ENCODE measurements around the gene AAK1. TPM values are rescaled to one million over a fixed set of nuclear protein-coding genes. Genes with fewer than 3 reads are reported as not detected.
"Not testable (repeated sequence)": the region's sequence is repeated elsewhere in the genome, so short reads cannot be mapped to it uniquely, and the experiment has no call there.

Gene AAK1
- total RNA-seq, 1 experiment from 2014 or later, result 40.5 TPM

- POLR2A ChIA-PET (ENCODE audit: low non-redundant PET), result no interaction called here
- Histone ChIP-seq H3K27me3 (replicated peaks; ENCODE audit: insufficient read depth, low read depth, low read length, poor library complexity) (no peaks in the 10 kb centered on the region), H3K4me3 (ENCODE audit: low read depth, low read length, poor library complexity, severe bottlenecking) (no peak overlapping the region), H3K36me3 (ENCODE audit: insufficient read depth, low read length, poor library complexity, severe bottlenecking) (no peaks in the 10 kb centered on the region), H3K4me1 (ENCODE audit: insufficient read depth, low read length, poor library complexity, severe bottlenecking) (no peaks in the 10 kb centered on the region), H3K9me3 (ENCODE audit: low read depth, low read length, poor library complexity, severe bottlenecking) (no peaks in the 10 kb centered on the region), H3K27ac (ENCODE audit: low read depth, low read length, poor library complexity, severe bottlenecking) (no peak overlapping the region)
- TF ChIP-seq, protein P1, sequence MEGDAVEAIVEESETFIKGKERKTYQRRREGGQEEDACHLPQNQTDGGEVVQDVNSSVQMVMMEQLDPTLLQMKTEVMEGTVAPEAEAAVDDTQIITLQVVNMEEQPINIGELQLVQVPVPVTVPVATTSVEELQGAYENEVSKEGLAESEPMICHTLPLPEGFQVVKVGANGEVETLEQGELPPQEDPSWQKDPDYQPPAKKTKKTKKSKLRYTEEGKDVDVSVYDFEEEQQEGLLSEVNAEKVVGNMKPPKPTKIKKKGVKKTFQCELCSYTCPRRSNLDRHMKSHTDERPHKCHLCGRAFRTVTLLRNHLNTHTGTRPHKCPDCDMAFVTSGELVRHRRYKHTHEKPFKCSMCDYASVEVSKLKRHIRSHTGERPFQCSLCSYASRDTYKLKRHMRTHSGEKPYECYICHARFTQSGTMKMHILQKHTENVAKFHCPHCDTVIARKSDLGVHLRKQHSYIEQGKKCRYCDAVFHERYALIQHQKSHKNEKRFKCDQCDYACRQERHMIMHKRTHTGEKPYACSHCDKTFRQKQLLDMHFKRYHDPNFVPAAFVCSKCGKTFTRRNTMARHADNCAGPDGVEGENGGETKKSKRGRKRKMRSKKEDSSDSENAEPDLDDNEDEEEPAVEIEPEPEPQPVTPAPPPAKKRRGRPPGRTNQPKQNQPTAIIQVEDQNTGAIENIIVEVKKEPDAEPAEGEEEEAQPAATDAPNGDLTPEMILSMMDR (conservative IDR thresholded peaks at IDR 0.05; ENCODE audit: low read depth, low read length), result no peak
- no peak for TF ChIP-seq EZH2 (IDR thresholded peaks at IDR 0.05; ENCODE audit: borderline replicate concordance, low read depth, low read length, poor library complexity, severe bottlenecking)
- CTCF ChIA-PET, result no interaction called here
- no TSS peak for BruUV-seq (replicated peaks)
- intact Hi-C loops (cut with micrococcal nuclease; ENCODE audit: unreplicated experiment), result no loop called here
- DNase-seq (ENCODE audit: low spot score), result no peak
These were observed 16.5 kb upstream of the AAK1 start for GRCh38 chr2:69659941-69660483.

- no peak for DNase-seq (ENCODE audit: low spot score)
- Histone ChIP-seq H3K27me3 (replicated peaks; ENCODE audit: insufficient read depth, low read depth, low read length, poor library complexity) (no peaks in the 10 kb centered on the region), H3K9me3 (ENCODE audit: low read depth, low read length, poor library complexity, severe bottlenecking) (no peaks in the 10 kb centered on the region), H3K4me1 (ENCODE audit: insufficient read depth, low read length, poor library complexity, severe bottlenecking) (no peaks in the 10 kb centered on the region), H3K36me3 (ENCODE audit: insufficient read depth, low read length, poor library complexity, severe bottlenecking) (no peaks in the 10 kb centered on the region), H3K4me3 (ENCODE audit: low read depth, low read length, poor library complexity, severe bottlenecking) (no peak overlapping the region), H3K27ac (ENCODE audit: low read depth, low read length, poor library complexity, severe bottlenecking) (no peak overlapping the region)
- ChIA-PET POLR2A (ENCODE audit: low non-redundant PET) (no interaction called here), CTCF (no interaction called here)
- no peak for TF ChIP-seq EZH2 (IDR thresholded peaks at IDR 0.05; ENCODE audit: borderline replicate concordance, low read depth, low read length, poor library complexity, severe bottlenecking)
- no TSS peak for BruUV-seq (replicated peaks)
- intact Hi-C loops (cut with micrococcal nuclease; ENCODE audit: unreplicated experiment), result no loop called here
These were observed 15.8 kb upstream of the AAK1 start for GRCh38 chr2:69659349-69659748.

- CTCF ChIA-PET, result no interaction called here
- TF ChIP-seq EZH2 (IDR thresholded peaks at IDR 0.05; ENCODE audit: borderline replicate concordance, low read depth, low read length, poor library complexity, severe bottlenecking), result no peak
- TF ChIP-seq, protein P1 (conservative IDR thresholded peaks at IDR 0.05; ENCODE audit: low read depth, low read length), result no peak
- no peak for DNase-seq (ENCODE audit: low spot score)
- intact Hi-C loops (cut with micrococcal nuclease; ENCODE audit: unreplicated experiment), result no loop called here
- POLR2A ChIA-PET (ENCODE audit: low non-redundant PET), result no interaction called here
- no peaks in the 10 kb centered on the region for H3K9me3 ChIP-seq (ENCODE audit: low read depth, low read length, poor library complexity, severe bottlenecking)
- no peaks in the 10 kb centered on the region for H3K4me1 ChIP-seq (ENCODE audit: insufficient read depth, low read length, poor library complexity, severe bottlenecking)
- BruUV-seq (replicated peaks), result no TSS peak
- H3K27me3 ChIP-seq (replicated peaks; ENCODE audit: insufficient read depth, low read depth, low read length, poor library complexity), result no peaks in the 10 kb centered on the region
- H3K4me3 ChIP-seq (ENCODE audit: low read depth, low read length, poor library complexity, severe bottlenecking), result no peak overlapping the region
- H3K36me3 ChIP-seq (ENCODE audit: insufficient read depth, low read length, poor library complexity, severe bottlenecking), result no peaks in the 10 kb centered on the region
- H3K27ac ChIP-seq (ENCODE audit: low read depth, low read length, poor library complexity, severe bottlenecking), result no peak overlapping the region
These were observed 8.7 kb upstream of the AAK1 start for GRCh38 chr2:69652206-69652605.

DNA sequence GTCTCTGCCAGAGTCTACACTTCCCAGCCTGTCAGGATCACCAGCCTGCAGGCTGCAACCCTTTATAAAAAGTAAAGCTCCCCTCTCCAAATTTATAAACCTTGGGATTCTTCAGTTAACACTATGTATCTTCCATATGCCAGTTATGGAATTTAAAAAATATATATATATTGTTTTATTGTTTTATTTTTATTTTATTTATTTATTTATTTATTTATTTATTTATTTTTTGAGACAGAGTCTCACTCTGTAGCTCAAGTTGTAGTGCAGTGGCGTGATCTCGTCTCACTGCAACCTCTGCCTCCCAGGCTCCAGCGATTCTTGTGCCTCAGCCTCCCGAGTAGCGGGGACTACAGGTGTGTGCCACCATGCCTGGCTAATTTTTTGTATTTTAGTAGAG lies 3.7 kb upstream of the AAK1 start:
- H3K36me3 ChIP-seq (ENCODE audit: insufficient read depth, low read length, poor library complexity, severe bottlenecking); H3K27me3 ChIP-seq (replicated peaks; ENCODE audit: insufficient read depth, low read depth, low read length, poor library complexity); intact Hi-C loops (cut with micrococcal nuclease; ENCODE audit: unreplicated experiment); H3K27ac ChIP-seq (ENCODE audit: low read depth, low read length, poor library complexity, severe bottlenecking); BruUV-seq (replicated peaks); H3K4me3 ChIP-seq (ENCODE audit: low read depth, low read length, poor library complexity, severe bottlenecking); POLR2A ChIA-PET (ENCODE audit: low non-redundant PET); DNase-seq (ENCODE audit: low spot score); H3K9me3 ChIP-seq (ENCODE audit: low read depth, low read length, poor library complexity, severe bottlenecking); CTCF ChIA-PET: not testable (repeated sequence)
- peaks cover 15% of the 10 kb centered on the region for H3K4me1 ChIP-seq (ENCODE audit: insufficient read depth, low read length, poor library complexity, severe bottlenecking)

All from A673 (cell line).